Measurements from ENCODE around the gene SERPINI1. TPM values are rescaled to one million over a fixed set of nuclear protein-coding genes. Genes with fewer than 3 reads are reported as not detected.

SERPINI1 gene
- total and polyA plus RNA-seq, 9 of the 15 experiments (the other 6 are each of a cell fraction or from before 2014, with no cell fraction given), result 1.6 to 9.9 (median 3.5) TPM

DNA sequence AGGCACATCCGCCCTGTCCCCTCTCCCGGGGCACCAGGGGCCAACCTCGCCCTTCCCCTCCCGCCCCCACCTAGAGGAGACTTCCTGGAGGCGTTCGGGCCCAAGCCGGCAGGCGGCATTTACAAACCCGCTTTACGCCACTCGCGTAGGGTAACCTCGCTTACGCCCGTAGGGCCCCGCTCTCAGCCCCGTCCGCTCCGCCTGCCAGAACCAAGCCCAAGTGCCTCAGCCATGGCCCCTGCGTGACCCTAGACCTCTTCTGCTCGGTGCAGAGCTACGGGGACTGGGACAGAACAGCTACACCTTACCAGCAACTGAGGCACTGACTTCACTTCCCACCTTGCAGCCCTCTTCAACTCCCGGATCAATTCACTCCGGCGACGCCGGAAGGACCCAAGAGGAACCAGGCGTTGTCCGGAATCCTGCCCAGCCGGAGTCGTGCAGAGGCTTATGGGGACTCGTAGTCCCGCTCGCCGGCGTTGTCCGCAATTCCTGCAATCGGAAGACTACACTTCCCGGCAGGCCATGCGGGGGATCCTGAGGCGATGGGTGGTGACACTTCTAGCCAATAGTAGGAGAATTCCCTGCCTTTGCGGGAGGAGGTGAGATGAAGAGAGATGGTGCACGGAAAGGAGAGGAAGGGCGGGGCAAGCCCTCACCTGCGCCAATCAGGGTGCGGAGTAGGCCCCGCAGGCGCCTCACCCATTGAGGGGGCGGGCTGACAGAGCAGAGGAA, 856 bp upstream of the SERPINI1 start, which contains the start of gene PDCD10 (continued):
- TF ChIP-seq, protein P1, sequence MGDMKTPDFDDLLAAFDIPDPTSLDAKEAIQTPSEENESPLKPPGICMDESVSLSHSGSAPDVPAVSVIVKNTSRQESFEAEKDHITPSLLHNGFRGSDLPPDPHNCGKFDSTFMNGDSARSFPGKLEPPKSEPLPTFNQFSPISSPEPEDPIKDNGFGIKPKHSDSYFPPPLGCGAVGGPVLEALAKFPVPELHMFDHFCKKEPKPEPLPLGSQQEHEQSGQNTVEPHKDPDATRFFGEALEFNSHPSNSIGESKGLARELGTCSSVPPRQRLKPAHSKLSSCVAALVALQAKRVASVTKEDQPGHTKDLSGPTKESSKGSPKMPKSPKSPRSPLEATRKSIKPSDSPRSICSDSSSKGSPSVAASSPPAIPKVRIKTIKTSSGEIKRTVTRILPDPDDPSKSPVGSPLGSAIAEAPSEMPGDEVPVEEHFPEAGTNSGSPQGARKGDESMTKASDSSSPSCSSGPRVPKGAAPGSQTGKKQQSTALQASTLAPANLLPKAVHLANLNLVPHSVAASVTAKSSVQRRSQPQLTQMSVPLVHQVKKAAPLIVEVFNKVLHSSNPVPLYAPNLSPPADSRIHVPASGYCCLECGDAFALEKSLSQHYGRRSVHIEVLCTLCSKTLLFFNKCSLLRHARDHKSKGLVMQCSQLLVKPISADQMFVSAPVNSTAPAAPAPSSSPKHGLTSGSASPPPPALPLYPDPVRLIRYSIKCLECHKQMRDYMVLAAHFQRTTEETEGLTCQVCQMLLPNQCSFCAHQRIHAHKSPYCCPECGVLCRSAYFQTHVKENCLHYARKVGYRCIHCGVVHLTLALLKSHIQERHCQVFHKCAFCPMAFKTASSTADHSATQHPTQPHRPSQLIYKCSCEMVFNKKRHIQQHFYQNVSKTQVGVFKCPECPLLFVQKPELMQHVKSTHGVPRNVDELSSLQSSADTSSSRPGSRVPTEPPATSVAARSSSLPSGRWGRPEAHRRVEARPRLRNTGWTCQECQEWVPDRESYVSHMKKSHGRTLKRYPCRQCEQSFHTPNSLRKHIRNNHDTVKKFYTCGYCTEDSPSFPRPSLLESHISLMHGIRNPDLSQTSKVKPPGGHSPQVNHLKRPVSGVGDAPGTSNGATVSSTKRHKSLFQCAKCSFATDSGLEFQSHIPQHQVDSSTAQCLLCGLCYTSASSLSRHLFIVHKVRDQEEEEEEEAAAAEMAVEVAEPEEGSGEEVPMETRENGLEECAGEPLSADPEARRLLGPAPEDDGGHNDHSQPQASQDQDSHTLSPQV (IDR thresholded peaks at IDR 0.05), result 0 out of 2 replicates have a peak, but pooled peaks have one; percentile 14
- TF ChIP-seq ZFX (CRISPR knock-in tag; IDR thresholded peaks at IDR 0.05), result peak; percentile 71
- no peak for TF ChIP-seq ZNF551 (CRISPR knock-in tag; IDR thresholded peaks at IDR 0.05)
- TF ChIP-seq HDAC3 (IDR thresholded peaks at IDR 0.05; ENCODE audit: borderline replicate concordance, partially characterized antibody), result peak; percentile 100
- TF ChIP-seq KDM5B (IDR thresholded peaks at IDR 0.05; ENCODE audit: insufficient replicate concordance, low read depth, low read length), result peak; percentile 53
- TF ChIP-seq, protein P2, sequence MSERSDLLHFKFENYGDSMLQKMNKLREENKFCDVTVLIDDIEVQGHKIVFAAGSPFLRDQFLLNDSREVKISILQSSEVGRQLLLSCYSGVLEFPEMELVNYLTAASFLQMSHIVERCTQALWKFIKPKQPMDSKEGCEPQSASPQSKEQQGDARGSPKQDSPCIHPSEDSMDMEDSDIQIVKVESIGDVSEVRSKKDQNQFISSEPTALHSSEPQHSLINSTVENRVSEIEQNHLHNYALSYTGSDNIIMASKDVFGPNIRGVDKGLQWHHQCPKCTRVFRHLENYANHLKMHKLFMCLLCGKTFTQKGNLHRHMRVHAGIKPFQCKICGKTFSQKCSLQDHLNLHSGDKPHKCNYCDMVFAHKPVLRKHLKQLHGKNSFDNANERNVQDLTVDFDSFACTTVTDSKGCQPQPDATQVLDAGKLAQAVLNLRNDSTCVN (CRISPR knock-in tag; IDR thresholded peaks at IDR 0.05), result no peak
- TF ChIP-seq, protein P3, sequence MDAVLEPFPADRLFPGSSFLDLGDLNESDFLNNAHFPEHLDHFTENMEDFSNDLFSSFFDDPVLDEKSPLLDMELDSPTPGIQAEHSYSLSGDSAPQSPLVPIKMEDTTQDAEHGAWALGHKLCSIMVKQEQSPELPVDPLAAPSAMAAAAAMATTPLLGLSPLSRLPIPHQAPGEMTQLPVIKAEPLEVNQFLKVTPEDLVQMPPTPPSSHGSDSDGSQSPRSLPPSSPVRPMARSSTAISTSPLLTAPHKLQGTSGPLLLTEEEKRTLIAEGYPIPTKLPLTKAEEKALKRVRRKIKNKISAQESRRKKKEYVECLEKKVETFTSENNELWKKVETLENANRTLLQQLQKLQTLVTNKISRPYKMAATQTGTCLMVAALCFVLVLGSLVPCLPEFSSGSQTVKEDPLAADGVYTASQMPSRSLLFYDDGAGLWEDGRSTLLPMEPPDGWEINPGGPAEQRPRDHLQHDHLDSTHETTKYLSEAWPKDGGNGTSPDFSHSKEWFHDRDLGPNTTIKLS (IDR thresholded peaks at IDR 0.05; ENCODE audit: borderline replicate concordance, low read depth), result peak; percentile 87
- no peak for TF ChIP-seq KLF10 (CRISPR knock-in tag; IDR thresholded peaks at IDR 0.05)
- TF ChIP-seq, protein P4, sequence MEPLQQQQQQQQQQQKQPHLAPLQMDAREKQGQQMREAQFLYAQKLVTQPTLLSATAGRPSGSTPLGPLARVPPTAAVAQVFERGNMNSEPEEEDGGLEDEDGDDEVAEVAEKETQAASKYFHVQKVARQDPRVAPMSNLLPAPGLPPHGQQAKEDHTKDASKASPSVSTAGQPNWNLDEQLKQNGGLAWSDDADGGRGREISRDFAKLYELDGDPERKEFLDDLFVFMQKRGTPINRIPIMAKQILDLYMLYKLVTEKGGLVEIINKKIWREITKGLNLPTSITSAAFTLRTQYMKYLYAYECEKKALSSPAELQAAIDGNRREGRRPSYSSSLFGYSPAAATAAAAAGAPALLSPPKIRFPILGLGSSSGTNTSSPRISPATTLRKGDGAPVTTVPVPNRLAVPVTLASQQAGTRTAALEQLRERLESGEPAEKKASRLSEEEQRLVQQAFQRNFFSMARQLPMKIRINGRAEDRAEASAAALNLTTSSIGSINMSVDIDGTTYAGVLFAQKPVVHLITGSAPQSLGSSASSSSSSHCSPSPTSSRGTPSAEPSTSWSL (CRISPR knock-in tag; IDR thresholded peaks at IDR 0.05; ENCODE audit: borderline replicate concordance), result no peak
- TF ChIP-seq, protein P5, sequence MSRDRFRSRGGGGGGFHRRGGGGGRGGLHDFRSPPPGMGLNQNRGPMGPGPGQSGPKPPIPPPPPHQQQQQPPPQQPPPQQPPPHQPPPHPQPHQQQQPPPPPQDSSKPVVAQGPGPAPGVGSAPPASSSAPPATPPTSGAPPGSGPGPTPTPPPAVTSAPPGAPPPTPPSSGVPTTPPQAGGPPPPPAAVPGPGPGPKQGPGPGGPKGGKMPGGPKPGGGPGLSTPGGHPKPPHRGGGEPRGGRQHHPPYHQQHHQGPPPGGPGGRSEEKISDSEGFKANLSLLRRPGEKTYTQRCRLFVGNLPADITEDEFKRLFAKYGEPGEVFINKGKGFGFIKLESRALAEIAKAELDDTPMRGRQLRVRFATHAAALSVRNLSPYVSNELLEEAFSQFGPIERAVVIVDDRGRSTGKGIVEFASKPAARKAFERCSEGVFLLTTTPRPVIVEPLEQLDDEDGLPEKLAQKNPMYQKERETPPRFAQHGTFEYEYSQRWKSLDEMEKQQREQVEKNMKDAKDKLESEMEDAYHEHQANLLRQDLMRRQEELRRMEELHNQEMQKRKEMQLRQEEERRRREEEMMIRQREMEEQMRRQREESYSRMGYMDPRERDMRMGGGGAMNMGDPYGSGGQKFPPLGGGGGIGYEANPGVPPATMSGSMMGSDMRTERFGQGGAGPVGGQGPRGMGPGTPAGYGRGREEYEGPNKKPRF (IDR thresholded peaks at IDR 0.05; ENCODE audit: low read depth, low read length), result peak; percentile 73
- no peak for TF ChIP-seq ETS2 (tag; IDR thresholded peaks at IDR 0.05; ENCODE audit: borderline replicate concordance, poor library complexity, severe bottlenecking)
- TF ChIP-seq MAZ (CRISPR knock-in tag; conservative IDR thresholded peaks at IDR 0.05 in 1 of 2, IDR thresholded peaks at IDR 0.05 in 1 of 2), result peak; percentile 74 to 86
- no peak for TF ChIP-seq ZNF408 (CRISPR knock-in tag; IDR thresholded peaks at IDR 0.05; ENCODE audit: low read depth)
- TF ChIP-seq ADNP (tag; IDR thresholded peaks at IDR 0.05), result no peak
- no peak for TF ChIP-seq ZC3H4 (CRISPR knock-in tag; IDR thresholded peaks at IDR 0.05; ENCODE audit: borderline replicate concordance)

Data from K562 (cell line).